Prostate gland (tissue), 2 donors: ENCODE data around the gene RITA1.

Source experiments
- POLR2AphosphoS5 ChIP-seq: sonication (generic); formaldehyde crosslinking; IDR thresholded peaks from one replicate; pipeline ENCODE4 v1.6.1; 2017; ENCODE audit warnings: antibody characterized with exemption
- TF ChIP-seq, protein P1 (sequence below), 4 experiments: fragments of 200-600 bp in 2 of 4; fragments of 450-650 bp in 2 of 4; sonication (generic) in 2 of 4; IDR thresholded peaks; 1 replicate in 3 of 4; 2 replicates in 1 of 4; pipeline ENCODE4 v1.5.1; 2016 to 2019; ENCODE audit warnings: antibody characterized with exemption in 4 of 4, mild to moderate bottlenecking in 2 of 4, moderate library complexity in 2 of 4

DNA sequence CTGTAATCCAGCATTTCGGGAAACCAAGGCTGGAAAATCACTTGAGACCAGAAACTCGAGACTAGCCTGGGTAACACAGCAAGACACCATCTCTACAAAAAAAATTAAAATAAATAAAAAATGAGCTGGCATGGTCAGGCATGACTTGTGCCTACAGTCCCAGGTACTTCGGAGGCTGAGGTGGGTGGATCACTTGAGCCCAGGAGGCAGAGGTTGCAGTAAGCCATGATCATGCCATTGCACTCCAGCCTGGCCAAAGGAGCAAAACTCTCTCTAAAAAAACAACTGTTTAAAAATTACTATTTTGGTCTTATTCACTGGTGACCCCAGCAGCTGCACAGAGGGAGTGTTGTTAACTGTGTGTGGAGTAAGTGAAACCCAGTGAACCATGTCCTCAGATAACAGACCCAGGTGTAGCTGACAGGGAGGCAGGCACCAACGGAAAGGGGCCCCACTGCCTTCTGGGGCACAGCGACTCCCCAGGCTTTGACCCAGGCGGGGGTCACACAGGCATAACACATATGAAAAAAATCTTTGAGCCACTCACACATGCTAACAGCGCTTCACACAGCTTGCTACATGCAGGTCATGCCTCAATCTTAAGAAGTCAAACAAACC is 12.3 kb upstream of the RITA1 start:
- TF ChIP-seq POLR2AphosphoS5 = no peak
- TF ChIP-seq, protein P1, sequence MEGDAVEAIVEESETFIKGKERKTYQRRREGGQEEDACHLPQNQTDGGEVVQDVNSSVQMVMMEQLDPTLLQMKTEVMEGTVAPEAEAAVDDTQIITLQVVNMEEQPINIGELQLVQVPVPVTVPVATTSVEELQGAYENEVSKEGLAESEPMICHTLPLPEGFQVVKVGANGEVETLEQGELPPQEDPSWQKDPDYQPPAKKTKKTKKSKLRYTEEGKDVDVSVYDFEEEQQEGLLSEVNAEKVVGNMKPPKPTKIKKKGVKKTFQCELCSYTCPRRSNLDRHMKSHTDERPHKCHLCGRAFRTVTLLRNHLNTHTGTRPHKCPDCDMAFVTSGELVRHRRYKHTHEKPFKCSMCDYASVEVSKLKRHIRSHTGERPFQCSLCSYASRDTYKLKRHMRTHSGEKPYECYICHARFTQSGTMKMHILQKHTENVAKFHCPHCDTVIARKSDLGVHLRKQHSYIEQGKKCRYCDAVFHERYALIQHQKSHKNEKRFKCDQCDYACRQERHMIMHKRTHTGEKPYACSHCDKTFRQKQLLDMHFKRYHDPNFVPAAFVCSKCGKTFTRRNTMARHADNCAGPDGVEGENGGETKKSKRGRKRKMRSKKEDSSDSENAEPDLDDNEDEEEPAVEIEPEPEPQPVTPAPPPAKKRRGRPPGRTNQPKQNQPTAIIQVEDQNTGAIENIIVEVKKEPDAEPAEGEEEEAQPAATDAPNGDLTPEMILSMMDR (IDR thresholded peaks at IDR 0.05) = no peak
